Hepatocyte (in vitro differentiated cells): ENCODE measurements around the gene GUCY2C. TPM values are rescaled to one million over a fixed set of nuclear protein-coding genes. Genes with fewer than 3 reads are reported as not detected.

Experiments
- DNase-seq: peaks from one replicate; pipeline ENCODE4 v3.0.0-alpha.2; 2016; ENCODE audit warnings: low spot score
- H2AFZ ChIP-seq: fragments of 200-600 bp; sonication (generic); 2 replicates; pipeline ENCODE4 v1.6.0; 2016; ENCODE audit warnings: antibody characterized with exemption, mild to moderate bottlenecking
- H3K27ac ChIP-seq: fragments of 200-600 bp; sonication (generic); 2 replicates; pipeline ENCODE4 v1.5.1; 2016; ENCODE audit warnings: mild to moderate bottlenecking
- H3K27me3 ChIP-seq: fragments of 200-600 bp; sonication (generic); 2 replicates; pipeline ENCODE4 v1.6.1; 2016
- H3K36me3 ChIP-seq: fragments of 200-600 bp; sonication (generic); replicated peaks from 2 replicates; pipeline ENCODE4 v1.5.1; 2016; ENCODE audit warnings: low read depth; ENCODE audit not compliant: insufficient read depth
- H3K4me1 ChIP-seq: fragments of 200-600 bp; sonication (generic); 2 replicates; pipeline ENCODE4 v1.5.1; 2016; ENCODE audit warnings: mild to moderate bottlenecking, moderate library complexity; ENCODE audit not compliant: insufficient read depth
- H3K4me2 ChIP-seq: fragments of 200-600 bp; sonication (generic); 2 replicates; pipeline ENCODE4 v1.6.0; 2016
- H3K4me3 ChIP-seq: fragments of 200-600 bp; sonication (generic); 2 replicates; pipeline ENCODE4 v1.5.1; 2016; ENCODE audit warnings: mild to moderate bottlenecking
- H3K79me2 ChIP-seq: fragments of 200-600 bp; sonication (generic); 2 replicates; pipeline ENCODE4 v1.6.0; 2017; ENCODE audit warnings: mild to moderate bottlenecking
- H3K9me2 ChIP-seq: fragments of 200-600 bp; sonication (generic); replicated peaks from 2 replicates; pipeline ENCODE4 v1.6.0; 2017; ENCODE audit warnings: mild to moderate bottlenecking; ENCODE audit not compliant: insufficient read depth
- H3K9me3 ChIP-seq: fragments of 200-600 bp; sonication (generic); 2 replicates; pipeline ENCODE4 v1.5.1; 2016; ENCODE audit warnings: low read depth, mild to moderate bottlenecking
- H4K20me1 ChIP-seq: fragments of 200-600 bp; sonication (generic); 2 replicates; pipeline ENCODE4 v1.6.0; 2016; ENCODE audit warnings: mild to moderate bottlenecking; ENCODE audit not compliant: insufficient read depth, poor library complexity, severe bottlenecking
- CTCF ChIP-seq: fragments of 200-600 bp; sonication (generic); IDR thresholded peaks from 2 replicates; pipeline ENCODE4 v1.5.1; 2016; ENCODE audit warnings: antibody characterized with exemption, mild to moderate bottlenecking; ENCODE audit not compliant: poor library complexity
- EZH2 ChIP-seq: fragments of 200-600 bp; sonication (generic); IDR thresholded peaks from 2 replicates; pipeline ENCODE4 v1.6.1; 2016; ENCODE audit warnings: antibody characterized with exemption, mild to moderate bottlenecking, borderline replicate concordance
- EZH2phosphoT487 ChIP-seq: fragments of 200-600 bp; sonication (generic); IDR thresholded peaks from one replicate; pipeline ENCODE4 v1.6.1; 2018; ENCODE audit warnings: antibody characterized with exemption, mild to moderate bottlenecking, low read depth, moderate library complexity; ENCODE audit not compliant: unreplicated experiment, severe bottlenecking
- WGBS: methylation state at CpG from one replicate; pipeline ENCODE4 v1.1.6; 2016; ENCODE audit warnings: low lambda C conversion rate; ENCODE audit errors: missing lambda C conversion rate; 5-methylcytosine and 5-hydroxymethylcytosine counted together
- polyA plus RNA-seq: library from polyadenylated mRNA; unstranded; fragments of >200 nt; fragmentation: Nextera tagmentation; extraction: Ambion mirVana; gene quantifications from 2 replicates; pipeline ENCODE4 v1.2.1, GENCODE V29; 2016
- total RNA-seq: library from RNA; depleted of rRNA; stranded (reverse); fragments of >200 nt; gene quantifications from 2 replicates; pipeline ENCODE4 v1.2.3, GENCODE V29; 2014

The GUCY2C gene
- total and polyA plus RNA-seq, 2 experiments from 2014 or later, result 26.5 to 47.6 TPM

- Histone ChIP-seq H3K4me3 (no peak overlapping the region), H3K79me2 (no peaks in the 10 kb centered on the region), H3K4me1 (no peaks in the 10 kb centered on the region), H3K9me3 (peaks cover 14% of the 10 kb centered on the region), H2AFZ (no peak overlapping the region), H3K27me3 (no peaks in the 10 kb centered on the region), H4K20me1 (no peaks in the 10 kb centered on the region), H3K4me2 (no peak overlapping the region), H3K27ac (no peak overlapping the region), H3K36me3 (no peaks in the 10 kb centered on the region), H3K9me2 (no peaks in the 10 kb centered on the region)
- DNase-seq, result no peak
- 79% methylated on average over 4 of the region's 4 CpGs for WGBS
- TF ChIP-seq EZH2, result no peak
These were observed 94.5 kb downstream of the GUCY2C start for GRCh38 chr12:14601692-14602478.

- H3K4me3 ChIP-seq, result no peak overlapping the region
- no peak overlapping the region for H3K27ac ChIP-seq
- no peaks in the 10 kb centered on the region for H3K4me1 ChIP-seq
- no peak overlapping the region for H3K4me2 ChIP-seq
- H4K20me1 ChIP-seq, result no peaks in the 10 kb centered on the region
- no peak for DNase-seq
- no peak overlapping the region for H2AFZ ChIP-seq
- H3K36me3 ChIP-seq, result no peaks in the 10 kb centered on the region
- TF ChIP-seq EZH2 (no peak), CTCF (no peak), EZH2phosphoT487 (no peak)
- no peaks in the 10 kb centered on the region for H3K9me2 ChIP-seq
- H3K79me2 ChIP-seq, result no peaks in the 10 kb centered on the region
- no peaks in the 10 kb centered on the region for H3K27me3 ChIP-seq
- 93% methylated on average over 3 of the region's 3 CpGs for WGBS
- peaks cover under 1% of the 10 kb centered on the region for H3K9me3 ChIP-seq
These were observed 98.9 kb downstream of the GUCY2C start for GRCh38 chr12:14597480-14597879.

GRCh38 chr12:14591719-14592118, 104.7 kb downstream of the GUCY2C start:
- H3K27ac ChIP-seq, result no peak overlapping the region
- H4K20me1 ChIP-seq, result no peaks in the 10 kb centered on the region
- no peaks in the 10 kb centered on the region for H3K79me2 ChIP-seq
- DNase-seq, result no peak
- TF ChIP-seq CTCF, result no peak
- no peak for TF ChIP-seq EZH2
- no peak for TF ChIP-seq EZH2phosphoT487
- no peak overlapping the region for H3K4me2 ChIP-seq
- H2AFZ ChIP-seq, result no peak overlapping the region
- H3K27me3 ChIP-seq, result no peaks in the 10 kb centered on the region
- H3K9me2 ChIP-seq, result no peaks in the 10 kb centered on the region
- WGBS, result 76% methylated on average over 1 of the region's 1 CpG
- no peaks in the 10 kb centered on the region for H3K4me1 ChIP-seq
- H3K9me3 ChIP-seq, result no peaks in the 10 kb centered on the region
- H3K4me3 ChIP-seq, result no peak overlapping the region
- H3K36me3 ChIP-seq, result no peaks in the 10 kb centered on the region

GRCh38 chr12:14589169-14590004, 107.0 kb downstream of the GUCY2C start:
- 87% methylated on average over 17 of the region's 18 CpGs for WGBS

More at GRCh38 chr12:14589169-14590004, 107.0 kb downstream of the GUCY2C start:
- no peak for TF ChIP-seq CTCF
- TF ChIP-seq EZH2, result no peak
- TF ChIP-seq EZH2phosphoT487, result no peak
- H3K4me3 ChIP-seq, result no peak overlapping the region
- no peaks in the 10 kb centered on the region for H3K4me1 ChIP-seq
- DNase-seq, result no peak
- no peaks in the 10 kb centered on the region for H3K9me3 ChIP-seq
- H3K36me3 ChIP-seq, result no peaks in the 10 kb centered on the region
- H4K20me1 ChIP-seq, result no peaks in the 10 kb centered on the region
- no peaks in the 10 kb centered on the region for H3K27me3 ChIP-seq
- H3K4me2 ChIP-seq, result no peak overlapping the region
- H3K9me2 ChIP-seq, result no peaks in the 10 kb centered on the region
- H3K27ac ChIP-seq, result no peak overlapping the region
- no peak overlapping the region for H2AFZ ChIP-seq
- no peaks in the 10 kb centered on the region for H3K79me2 ChIP-seq
